GM18511 (cell line): ENCODE results near the gene DLD.
"Not testable (repeated sequence)": the region's sequence is repeated elsewhere in the genome, so short reads cannot be mapped to it uniquely, and the experiment has no call there.

Experiments
- ATAC-seq: cut with Tn5 transposase; IDR thresholded peaks from one replicate; pipeline ENCODE4 v1.9.1; 2021; ENCODE audit warnings: mild to moderate bottlenecking, moderate library complexity; ENCODE audit not compliant: unreplicated experiment

DLD gene

DNA sequence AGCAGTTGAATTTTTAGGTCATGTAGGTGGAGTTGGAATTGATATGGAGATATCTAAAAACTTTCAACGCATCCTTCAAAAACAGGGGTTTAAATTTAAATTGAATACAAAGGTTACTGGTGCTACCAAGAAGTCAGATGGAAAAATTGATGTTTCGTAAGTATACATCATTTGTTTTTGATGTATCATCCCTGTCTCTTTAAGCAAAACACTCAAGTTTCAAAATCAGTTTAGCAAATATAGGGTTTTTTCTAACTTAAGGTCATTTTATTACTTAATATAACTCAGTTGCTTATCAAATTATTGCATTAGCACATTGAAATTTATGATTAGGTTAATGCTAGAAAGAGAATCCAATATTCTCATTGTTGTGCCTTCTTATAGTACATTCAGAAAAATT is 24.6 kb downstream of the DLD start:
- no peak for ATAC-seq

DNA sequence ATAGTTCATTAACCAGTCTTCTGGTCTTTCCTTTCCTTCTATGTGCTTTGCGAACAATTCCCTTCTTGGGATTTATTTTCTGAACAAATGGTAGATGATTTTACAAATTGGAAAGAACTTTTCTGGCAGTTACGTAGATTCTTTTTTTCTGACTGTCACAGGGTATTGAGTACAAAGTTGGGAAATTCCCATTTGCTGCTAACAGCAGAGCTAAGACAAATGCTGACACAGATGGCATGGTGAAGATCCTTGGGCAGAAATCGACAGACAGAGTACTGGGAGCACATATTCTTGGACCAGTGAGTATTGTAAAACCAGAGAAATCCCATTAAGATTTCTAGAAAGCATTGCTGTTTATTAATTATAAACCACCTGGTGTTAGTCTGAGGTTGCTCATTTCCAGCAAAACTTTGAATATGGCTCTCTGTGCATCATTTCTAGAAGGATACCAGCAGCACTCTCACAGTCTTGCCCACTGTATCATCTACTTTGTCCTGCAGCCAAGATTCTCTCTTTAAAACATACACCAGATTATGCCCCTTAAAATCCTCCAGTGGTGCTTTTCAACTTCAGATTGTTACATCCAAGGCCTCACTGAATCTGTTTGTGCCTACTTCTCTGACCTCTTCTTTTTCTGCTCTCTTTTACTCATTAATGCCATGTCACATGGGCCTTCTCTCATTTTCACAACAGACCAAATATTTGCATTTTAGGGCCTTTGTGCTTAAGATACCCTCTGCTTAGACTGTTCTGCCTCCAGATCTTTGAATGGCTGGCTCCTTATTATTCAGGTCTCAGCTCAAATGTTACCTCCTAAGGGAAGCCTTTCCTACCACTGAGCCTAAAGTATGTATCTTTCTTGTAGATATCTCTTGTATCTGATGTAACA is 27.0 kb downstream of the DLD start:
- ATAC-seq: peak; percentile 82

DNA sequence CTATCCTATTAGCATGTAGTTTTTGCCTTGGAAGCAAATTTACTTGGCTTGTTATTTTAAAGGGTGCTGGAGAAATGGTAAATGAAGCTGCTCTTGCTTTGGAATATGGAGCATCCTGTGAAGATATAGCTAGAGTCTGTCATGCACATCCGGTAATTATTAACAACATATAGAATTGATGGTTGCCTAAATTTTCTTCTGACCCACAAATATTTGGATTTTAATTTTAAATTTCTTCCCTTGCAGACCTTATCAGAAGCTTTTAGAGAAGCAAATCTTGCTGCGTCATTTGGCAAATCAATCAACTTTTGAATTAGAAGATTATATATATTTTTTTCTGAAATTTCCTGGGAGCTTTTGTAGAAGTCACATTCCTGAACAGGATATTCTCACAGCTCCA is 28.0 kb downstream of the DLD start:
- no peak for ATAC-seq

DNA sequence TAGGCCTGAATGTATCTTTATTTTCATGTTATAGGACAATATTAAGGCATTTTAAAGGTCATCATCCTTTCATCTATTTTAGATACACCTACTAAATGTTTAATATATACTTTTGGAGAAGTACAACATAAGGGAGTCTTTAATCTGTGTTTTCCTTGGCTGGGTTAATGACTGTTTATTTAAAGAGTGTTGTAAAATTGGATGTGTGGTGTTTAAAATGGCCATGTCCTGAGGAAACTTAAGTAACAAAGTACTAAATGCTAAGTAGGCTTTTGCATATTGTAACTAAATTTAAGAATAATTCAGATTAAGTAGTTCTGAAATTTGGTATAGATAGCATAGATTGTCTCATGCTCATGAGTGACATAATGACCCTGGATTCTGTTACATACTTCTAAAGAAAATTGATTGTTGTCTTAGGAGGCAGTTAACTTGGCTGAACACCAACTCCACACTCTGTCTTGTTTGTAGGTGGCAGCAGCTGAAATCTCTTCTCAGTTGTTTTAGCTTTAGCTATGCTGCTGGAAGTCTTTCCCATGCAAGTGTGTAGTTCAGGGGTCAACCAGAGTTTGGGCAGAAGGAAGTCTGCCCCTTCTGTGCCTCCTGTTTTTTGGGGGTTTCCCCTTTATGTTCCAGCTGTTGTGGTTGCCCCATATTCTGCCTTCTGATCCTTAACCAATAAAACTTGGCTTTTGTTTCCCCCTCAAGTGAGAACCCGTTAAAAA is 29.2 kb downstream of the DLD start:
- no peak for ATAC-seq

DNA sequence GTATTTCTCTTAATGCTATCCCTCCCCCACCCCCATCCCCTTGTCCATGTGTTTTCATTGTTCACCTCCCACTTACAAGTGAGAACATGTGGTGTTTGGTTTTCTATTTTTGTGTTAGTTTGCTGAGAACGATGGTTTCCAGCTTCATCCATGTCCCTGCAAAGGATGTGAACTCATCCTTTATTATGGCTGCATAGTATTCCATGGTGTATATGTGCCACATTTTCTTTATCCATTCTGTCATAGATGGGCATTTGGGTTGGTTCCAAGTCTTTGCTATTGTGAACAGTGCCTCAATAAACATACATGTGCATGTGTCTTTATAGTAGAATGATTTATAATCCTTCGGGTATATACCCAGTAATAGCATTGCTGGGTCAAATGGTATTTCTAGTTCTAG is 30.8 kb downstream of the DLD start:
- not testable (repeated sequence) for ATAC-seq

DNA sequence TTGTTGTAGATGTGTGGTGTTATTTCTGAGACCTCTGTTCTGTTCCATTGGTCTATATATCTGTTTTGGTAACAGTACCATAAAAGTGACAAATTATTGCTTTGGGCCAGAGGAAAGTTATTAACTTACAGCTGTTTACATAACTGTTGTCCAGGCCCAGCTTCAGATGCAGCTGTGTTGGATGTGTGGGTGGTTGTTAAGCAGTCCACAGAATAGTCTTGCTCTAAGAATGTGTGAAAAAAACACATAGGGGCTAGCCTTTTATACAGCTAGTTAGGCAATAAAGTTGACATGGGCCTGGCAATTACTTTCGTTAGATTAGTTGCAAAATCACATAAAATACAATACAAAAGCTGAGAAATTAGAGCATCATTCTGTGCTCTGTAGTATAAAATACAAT is 31.9 kb downstream of the DLD start:
- no peak for ATAC-seq

DNA sequence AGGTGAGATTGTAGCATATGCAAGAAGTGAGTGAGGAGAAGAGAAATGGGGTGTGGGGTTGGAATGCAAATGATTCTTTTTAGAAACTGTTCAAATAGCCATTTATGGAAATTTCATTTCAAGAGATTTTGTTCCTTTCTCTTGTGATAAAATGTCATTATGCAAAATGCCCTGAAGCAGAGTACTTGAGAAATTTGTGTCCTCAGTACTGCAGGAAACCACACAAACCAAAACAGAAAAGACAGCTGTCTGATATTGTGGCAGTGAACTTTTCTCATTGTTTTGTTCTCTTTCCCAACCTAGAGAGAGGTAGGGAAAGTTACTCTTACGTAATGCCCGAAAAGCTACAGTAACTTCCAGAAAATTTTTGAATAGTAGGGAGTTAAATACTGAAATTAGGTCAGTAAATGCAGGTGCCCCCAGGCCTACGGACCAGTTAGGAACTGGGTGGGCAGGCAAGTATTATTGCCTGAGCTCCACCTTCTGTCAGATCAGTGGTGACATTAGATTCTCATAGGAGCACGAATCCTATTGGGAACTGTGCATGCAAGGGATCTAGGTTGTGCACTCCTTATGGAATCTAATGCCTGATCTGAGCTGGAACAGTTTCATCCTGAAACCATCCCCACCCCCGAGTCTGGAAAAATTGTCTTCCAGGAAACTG is 34.0 kb downstream of the DLD start:
- peak; percentile 90 for ATAC-seq

DNA sequence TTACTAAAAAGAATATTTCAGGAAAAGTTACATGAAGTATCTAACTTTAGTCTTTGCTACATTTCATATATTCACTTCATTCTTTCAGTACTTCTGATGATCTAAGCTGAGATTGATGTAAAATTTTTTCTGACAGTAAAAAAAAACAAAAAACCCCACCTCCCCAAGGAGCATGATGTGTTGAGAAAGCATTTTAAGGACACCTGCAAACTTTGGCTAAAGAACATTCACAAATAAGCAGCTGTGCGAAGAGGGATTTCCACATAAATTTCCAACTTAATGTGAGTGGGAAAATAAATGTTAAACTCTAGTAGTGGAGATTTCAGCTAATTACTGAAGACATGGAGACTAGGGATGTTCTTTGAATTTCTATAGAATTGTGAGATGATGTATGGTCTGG is 35.5 kb downstream of the DLD start:
- no peak for ATAC-seq

DNA sequence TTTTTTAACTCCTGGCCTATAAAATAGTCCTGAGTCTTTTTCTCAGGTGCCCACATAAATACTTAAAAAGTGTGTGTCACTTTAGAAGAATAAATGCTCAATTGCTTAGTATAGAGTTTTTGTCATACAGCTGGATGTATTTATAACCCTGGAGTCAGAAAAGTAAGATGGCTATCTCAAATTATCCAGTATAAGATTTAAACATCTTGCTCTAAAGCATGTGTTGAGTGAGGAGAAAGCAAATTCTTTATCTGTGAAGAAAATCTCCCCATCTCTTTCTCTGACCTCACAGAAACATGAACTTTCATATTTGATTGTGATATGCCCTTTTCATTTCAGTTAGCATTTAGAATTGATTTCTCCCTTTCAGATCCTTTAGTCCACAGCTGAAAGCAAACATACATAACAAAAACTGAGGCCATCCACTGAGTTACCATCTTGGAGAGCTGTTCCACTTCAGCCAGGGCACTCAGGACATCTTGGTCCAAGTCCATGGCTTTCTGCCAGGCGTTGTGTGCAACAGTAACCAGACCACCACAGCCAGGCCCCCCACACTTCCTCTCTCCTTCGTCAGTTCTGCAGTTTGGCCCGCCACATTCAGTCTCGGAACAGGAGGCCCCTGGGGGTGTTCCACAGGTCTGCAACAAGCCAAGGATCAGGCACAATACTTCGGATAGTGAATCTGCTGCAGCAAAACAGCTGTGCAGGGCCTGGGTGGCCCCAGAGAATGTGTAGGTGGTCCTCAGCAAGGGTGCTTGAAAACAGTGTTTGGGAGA is 40.9 kb downstream of the DLD start:
- ATAC-seq: no peak

DNA sequence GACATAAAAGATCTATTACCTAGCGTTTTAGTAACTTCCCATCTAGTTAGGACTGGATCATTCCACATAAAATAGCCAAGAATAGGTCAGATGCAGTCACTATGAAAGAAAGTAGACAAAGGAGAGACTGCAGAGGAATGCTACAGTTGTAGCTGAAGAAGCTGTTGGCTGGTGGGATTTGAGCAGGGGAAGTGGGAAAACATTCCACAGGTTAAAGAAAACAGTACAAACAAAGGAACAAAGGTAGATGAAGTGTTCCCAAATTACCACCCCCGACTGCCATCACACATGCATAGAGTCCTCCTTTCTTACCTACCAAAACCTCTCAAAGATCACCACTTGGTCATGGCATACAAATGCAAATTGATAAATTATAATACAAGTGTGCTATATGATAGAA is 41.8 kb downstream of the DLD start:
- ATAC-seq: no peak

DNA sequence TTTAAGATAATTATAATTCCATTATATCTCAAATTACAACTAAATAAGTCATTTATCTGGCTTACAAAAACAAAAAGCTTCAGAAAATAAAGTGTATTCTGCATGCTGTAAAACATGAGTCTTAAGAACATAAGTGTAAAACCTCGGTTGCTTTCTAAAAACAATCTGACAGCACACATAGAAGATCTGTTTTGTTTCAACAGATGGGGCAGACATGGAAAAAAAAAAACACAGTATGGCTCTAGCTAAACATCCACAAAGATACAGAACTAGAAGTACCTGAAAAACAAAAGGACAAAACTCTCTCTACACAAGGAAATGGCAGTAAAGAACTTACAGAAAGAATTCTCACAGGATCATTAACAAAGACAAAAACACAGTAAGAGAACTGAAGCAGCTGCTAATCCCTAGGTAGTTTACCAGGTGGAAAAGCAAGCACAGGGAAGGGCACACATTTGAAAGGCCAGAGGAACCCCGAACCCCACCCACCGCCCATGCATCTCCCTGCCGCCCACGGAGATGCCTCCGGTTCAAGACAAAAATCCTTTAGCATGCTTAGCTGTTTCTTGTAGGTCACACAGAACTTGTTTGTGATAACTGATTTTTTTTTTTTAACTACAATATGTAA is 42.5 kb downstream of the DLD start:
- no peak for ATAC-seq

DNA sequence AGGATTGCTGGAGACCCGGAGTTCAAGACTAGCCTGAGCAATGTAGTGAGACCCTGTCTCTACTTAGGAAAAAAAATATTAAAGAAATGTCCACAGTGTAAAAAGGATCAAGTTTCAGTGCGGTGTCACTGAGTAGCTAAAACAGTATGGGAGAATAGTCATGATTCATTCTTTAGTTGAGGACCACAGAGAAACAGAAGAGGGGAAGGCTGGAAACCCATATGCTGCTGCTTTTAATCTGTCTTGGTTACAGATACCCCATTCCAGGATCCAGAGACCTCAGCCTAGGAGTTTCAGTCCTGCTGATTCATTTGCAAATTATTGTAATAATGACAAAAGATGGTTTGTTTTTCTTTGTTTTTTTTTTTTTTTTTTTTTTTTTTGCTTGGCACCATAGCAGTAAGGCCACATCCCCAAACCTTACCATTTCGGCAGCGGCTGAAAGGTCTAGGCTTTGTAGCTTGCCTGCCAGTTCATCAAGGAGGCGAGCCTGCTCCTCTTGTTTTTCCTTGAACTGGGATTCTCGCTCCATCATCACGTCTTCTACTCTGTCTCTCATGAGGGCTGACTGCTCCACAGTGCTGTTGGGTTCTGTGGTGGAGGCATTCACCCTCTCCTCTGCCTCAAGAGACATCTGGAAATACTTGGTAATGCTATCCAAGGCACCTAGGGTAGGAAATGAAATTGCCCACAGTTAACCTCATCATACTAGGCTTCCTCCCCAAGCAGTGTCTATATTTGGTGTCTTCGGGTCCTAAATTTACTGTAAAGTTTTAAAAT is 44.2 kb downstream of the DLD start:
- no peak for ATAC-seq

DNA sequence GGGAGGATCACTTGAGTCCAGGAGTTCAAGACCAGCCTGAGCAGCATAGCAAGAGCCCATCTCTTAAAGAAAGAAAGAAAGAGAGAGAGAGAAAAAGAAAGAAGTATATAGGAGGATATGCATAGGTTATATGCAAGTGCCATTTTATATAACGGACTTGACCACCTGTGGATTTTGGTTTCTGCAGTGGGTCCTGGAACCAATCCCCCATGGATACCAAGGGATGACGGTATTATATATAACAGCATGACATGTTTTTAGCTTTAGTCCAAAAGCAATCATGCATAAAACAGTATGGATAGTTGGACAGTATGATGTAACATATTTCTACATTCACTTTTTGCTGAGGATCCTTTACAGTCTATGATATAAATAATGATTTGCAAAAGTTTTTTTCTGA is 45.3 kb downstream of the DLD start:
- ATAC-seq: no peak

DNA sequence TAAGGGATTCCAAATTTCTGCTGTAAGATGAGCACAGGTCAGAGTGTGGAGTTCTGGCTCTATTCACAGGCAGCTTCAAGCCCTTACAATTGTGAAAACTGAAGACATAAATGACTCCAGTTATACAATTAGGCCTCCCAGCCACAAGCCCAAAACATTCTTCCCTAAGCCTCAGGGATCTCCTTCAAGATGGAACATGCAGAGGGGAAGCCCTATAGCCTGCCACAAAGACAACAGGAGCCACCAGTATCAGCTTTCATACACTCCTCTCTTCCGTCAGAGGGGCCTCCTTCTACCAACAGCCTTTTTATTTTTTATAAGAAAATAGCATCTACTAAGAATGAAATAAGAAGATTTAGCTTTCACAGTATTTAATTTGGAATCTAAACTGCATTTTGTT is 46.5 kb downstream of the DLD start:
- ATAC-seq: no peak

DNA sequence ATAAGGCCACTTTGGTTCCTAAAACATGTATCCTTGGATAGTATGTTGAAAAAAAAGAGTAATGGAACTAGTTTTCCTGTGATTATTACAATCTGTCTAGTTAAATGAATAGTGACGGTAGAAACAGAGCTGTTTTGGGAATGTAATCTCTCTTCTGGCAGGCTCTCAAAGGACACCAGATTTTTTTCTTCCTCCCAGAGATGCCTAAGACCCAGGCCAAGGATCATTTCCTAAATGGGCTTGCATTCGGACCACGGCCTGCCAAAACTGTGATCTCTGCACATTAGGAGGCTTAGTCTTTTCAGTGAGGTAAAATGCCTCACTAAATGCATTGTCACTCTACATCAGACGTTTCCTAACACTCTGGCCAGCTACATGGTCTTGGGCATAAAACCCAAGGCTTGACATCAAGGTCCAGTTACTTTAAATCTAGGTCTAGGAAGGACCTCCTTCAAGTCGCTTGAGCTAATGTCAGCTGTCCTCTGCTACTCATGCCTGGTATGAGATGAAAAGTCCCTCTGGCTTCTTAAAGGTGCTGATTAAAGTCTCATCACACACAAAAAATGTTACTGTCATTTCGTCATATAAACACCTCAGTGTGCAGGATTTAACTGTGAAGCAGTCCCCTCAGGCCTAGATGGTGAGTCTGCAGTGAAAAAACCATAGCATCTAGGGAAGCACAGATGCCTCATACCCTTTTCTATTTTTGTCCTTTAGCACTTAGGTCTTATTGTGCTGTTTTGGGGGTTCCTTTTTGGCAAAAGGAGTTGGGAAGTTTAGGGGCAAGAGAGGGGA is 47.7 kb downstream of the DLD start:
- ATAC-seq: no peak

DNA sequence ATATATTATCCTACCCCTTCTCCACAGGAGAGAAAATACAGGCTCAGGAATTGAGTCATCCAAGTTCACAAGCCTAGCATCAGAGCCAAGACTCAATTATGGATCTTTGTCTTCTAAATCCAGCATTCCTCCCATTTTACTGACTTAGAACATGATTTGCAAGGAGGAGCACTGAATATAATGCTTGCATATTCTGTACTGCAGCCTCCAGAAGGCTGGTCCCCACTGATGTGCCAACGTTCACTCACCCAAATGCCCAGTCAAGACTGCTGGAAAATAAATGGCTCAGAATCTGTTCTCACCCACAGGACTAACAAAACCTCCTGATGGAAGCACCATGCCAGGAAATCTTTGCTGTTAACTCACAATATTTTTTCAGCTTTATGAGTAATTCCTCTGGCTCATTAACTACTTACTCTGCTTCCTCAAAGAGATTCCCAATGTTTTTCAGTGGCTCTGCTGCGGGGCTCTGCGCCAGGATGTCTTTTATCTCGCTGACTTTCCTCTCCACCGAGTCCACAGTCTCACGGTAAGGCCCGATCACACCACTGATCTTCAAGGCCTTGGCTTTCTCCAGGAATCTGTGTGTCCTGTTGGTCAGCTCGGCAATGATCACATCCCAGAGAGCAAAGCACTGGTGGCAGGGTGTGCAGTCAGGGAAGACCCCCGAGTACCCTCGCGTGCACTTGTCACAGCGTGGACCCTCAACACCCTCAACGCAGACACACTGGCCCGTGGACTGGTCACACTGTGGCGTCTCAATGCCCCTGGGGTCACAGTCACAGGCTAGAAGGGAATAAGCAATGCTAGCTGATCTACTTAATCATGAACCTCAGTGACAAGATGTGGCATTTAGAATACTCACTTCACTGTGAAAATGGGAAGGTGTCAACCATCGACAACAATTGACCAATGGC is 48.8 kb downstream of the DLD start:
- ATAC-seq: no peak

DNA sequence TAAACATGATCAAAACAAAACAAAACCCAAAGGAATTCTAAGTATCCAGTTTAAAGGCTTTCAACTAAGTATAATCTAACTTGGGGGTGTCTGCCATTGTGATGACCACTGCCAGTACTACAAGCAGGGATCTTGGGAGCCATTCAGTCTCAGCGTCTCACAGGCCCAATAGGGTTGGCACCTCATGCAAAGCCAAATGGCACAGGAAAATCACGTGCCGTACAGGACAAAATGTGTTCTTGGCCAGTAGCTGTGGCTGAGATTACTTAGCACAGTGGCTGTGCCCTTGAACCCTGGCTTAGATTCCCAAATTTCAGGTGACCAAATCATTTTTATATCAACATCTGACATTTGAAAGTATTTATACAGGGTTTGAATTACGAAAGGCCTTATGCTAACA is 50.0 kb downstream of the DLD start:
- ATAC-seq: no peak

DNA sequence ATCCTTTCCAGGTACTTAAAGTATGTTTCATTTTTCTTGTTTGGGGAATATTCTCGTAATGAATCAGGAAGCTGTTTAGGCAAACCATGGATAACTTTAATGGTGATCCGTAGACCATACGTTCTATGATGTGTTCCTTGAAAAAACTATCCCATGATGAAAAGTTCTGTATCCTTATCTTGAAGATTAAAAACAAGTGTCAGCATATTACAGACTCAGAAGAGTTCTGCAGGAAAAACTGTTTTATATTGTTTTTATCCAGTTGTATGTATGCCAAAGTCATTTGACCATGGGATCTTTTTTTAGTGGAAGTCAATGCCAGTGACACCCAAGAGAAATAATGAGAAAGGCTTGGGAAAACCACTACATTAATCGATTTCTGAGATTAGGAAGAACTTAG is 52.0 kb downstream of the DLD start:
- no peak for ATAC-seq
